GM13976 (cell line): ENCODE results near the gene NAT14.
A peak's percentile ranks its signal among the peaks of the same experiment; 100 is the strongest.

Experiments used
- DNase-seq: peaks from one replicate; pipeline ENCODE4 v3.0.0; 2012; ENCODE audit warnings: low spot score
- CTCF ChIP-seq: IDR thresholded peaks from 2 replicates; pipeline ENCODE4 v1.5.1; 2012; ENCODE audit warnings: borderline replicate concordance, mild to moderate bottlenecking; ENCODE audit not compliant: insufficient read depth; ENCODE audit errors: extremely low read depth, missing control alignments, control extremely low read depth
- in situ Hi-C: fragments of 300-500 bp; cut with MboI; formaldehyde crosslinking; loops from one replicate; pipeline ENCODE4 v1.12.0; 2022; ENCODE audit warnings: low sequenced_read_pairs, mixed read lengths, inconsistent platforms; ENCODE audit not compliant: unreplicated experiment

Gene NAT14

GRCh38 chr19:55497763-55498162 is 12.8 kb downstream of the NAT14 start:
- in situ Hi-C loops: no loop called here
- TF ChIP-seq CTCF: no peak

GRCh38 chr19:55498246-55498840 is 13.4 kb downstream of the NAT14 start:
- DNase-seq: no peak
- in situ Hi-C loops: no loop called here

More at GRCh38 chr19:55497763-55498162, 12.8 kb downstream of the NAT14 start:
- DNase-seq: no peak

GRCh38 chr19:55500368-55500952 is 15.5 kb downstream of the NAT14 start:
- in situ Hi-C loops: no loop called here
- DNase-seq: no peak
- TF ChIP-seq CTCF: no peak

More at GRCh38 chr19:55498246-55498840, 13.4 kb downstream of the NAT14 start:
- no peak for TF ChIP-seq CTCF

GRCh38 chr19:55502197-55502952 is 17.4 kb downstream of the NAT14 start:
- no peak for TF ChIP-seq CTCF
- no peak for DNase-seq
- in situ Hi-C loops: no loop called here

- in situ Hi-C loops: no loop called here
- DNase-seq: no peak
- TF ChIP-seq CTCF: no peak
Measured at GRCh38 chr19:55503157-55503501, 18.1 kb downstream of the NAT14 start.

- in situ Hi-C loops: no loop called here
- TF ChIP-seq CTCF: peak; percentile 99
- DNase-seq: peak; percentile 99
Measured at GRCh38 chr19:55503502-55504251, 18.7 kb downstream of the NAT14 start.
